MCF 10A (cell line): ENCODE results near the gene UBAC2. TPM values are rescaled to one million over a fixed set of nuclear protein-coding genes. Genes with fewer than 3 reads are reported as not detected.

Source experiments
- BruUV-seq: library from RNA; stranded (reverse); fragments of 400-500 nt; replicated peaks from 2 replicates; lab custom pipeline; 2021; lab: Mats Ljungman, UMichigan
- CTCF ChIA-PET: fragments of 300-600 bp; sonication (Branson Sonifier 250); formaldehyde crosslinking; extraction: SDS; loops from one replicate; lab custom pipeline; 2021; ENCODE audit warnings: antibody characterized with exemption, inconsistent platforms; lab: Yijun Ruan, JAX
- POLR2A ChIA-PET: fragments of 300-600, 350-650 bp; sonication (Branson Sonifier 250); formaldehyde crosslinking; extraction: SDS; loops from one replicate; lab custom pipeline; 2020; ENCODE audit warnings: antibody characterized with exemption, inconsistent platforms; lab: Yijun Ruan, JAX
- DNase-seq: peaks from one replicate; pipeline ENCODE4 v3.0.0-alpha.2; 2018; ENCODE audit not compliant: unreplicated experiment
- H3K27ac Mint-ChIP-seq: one replicate; pipeline ENCODE4 v1.8.0; 2022; ENCODE audit warnings: mild to moderate bottlenecking, low read depth, mixed read lengths; ENCODE audit not compliant: unreplicated experiment
- H3K27me3 Mint-ChIP-seq: one replicate; pipeline ENCODE4 v1.8.0; 2022; ENCODE audit warnings: mixed read lengths; ENCODE audit not compliant: insufficient read depth, unreplicated experiment
- H3K36me3 Mint-ChIP-seq: one replicate; pipeline ENCODE4 v1.8.0; 2022; ENCODE audit warnings: mild to moderate bottlenecking, moderate library complexity, mixed read lengths; ENCODE audit not compliant: insufficient read depth, unreplicated experiment
- H3K4me1 Mint-ChIP-seq: one replicate; pipeline ENCODE4 v1.8.0; 2022; ENCODE audit warnings: mixed read lengths; ENCODE audit not compliant: insufficient read depth, unreplicated experiment
- H3K4me3 Mint-ChIP-seq: one replicate; pipeline ENCODE4 v1.8.0; 2022; ENCODE audit warnings: mild to moderate bottlenecking, moderate library complexity, mixed read lengths; ENCODE audit not compliant: unreplicated experiment
- H3K9me3 Mint-ChIP-seq: one replicate; pipeline ENCODE4 v1.8.0; 2022; ENCODE audit warnings: mixed read lengths; ENCODE audit not compliant: unreplicated experiment
- intact Hi-C: fragments of 100-400 bp; cut with micrococcal nuclease; formaldehyde crosslinking; loops from 2 replicates; pipeline ENCODE4 v1.14.1; 2022
- total RNA-seq: library from RNA; stranded (reverse); gene quantifications from 2 replicates; pipeline ENCODE4 v1.2.3, GENCODE V29; 2022
- TF ChIP-seq, protein P1 (sequence below): fragments of 200-600 bp; IDR thresholded peaks from one replicate; pipeline ENCODE4 v1.8.0; 2022; ENCODE audit warnings: antibody characterized with exemption, mild to moderate bottlenecking; ENCODE audit not compliant: unreplicated experiment

The UBAC2 gene
- total RNA-seq, 1 experiment from 2014 or later = 74.7 TPM

- intact Hi-C loops = loop anchor here (5.0 kb wide), 1 partner anchor 97 kb away; no protein-coding TSS in a partner anchor
- no peaks in the 10 kb centered on the region for H3K9me3 Mint-ChIP-seq
- no peak overlapping the region for H3K4me3 Mint-ChIP-seq
- BruUV-seq = no TSS peak
- H3K4me1 Mint-ChIP-seq = peaks cover 31% of the 10 kb centered on the region
- H3K36me3 Mint-ChIP-seq = no peaks in the 10 kb centered on the region
- POLR2A ChIA-PET = interaction anchor here (0.6 to 3.2 kb wide), 3 partner anchors 25 to 99 kb away, joined by 3 to 16 read pairs (median 3); partner anchors contain the start of gene UBAC2
- H3K27ac Mint-ChIP-seq = no peak overlapping the region
- CTCF ChIA-PET = interaction anchor here (1.7 kb wide), 1 partner anchor 22 kb away, joined by 14 read pairs; no protein-coding TSS in a partner anchor
- no peak for DNase-seq
- no peaks in the 10 kb centered on the region for H3K27me3 Mint-ChIP-seq
- TF ChIP-seq, protein P1, sequence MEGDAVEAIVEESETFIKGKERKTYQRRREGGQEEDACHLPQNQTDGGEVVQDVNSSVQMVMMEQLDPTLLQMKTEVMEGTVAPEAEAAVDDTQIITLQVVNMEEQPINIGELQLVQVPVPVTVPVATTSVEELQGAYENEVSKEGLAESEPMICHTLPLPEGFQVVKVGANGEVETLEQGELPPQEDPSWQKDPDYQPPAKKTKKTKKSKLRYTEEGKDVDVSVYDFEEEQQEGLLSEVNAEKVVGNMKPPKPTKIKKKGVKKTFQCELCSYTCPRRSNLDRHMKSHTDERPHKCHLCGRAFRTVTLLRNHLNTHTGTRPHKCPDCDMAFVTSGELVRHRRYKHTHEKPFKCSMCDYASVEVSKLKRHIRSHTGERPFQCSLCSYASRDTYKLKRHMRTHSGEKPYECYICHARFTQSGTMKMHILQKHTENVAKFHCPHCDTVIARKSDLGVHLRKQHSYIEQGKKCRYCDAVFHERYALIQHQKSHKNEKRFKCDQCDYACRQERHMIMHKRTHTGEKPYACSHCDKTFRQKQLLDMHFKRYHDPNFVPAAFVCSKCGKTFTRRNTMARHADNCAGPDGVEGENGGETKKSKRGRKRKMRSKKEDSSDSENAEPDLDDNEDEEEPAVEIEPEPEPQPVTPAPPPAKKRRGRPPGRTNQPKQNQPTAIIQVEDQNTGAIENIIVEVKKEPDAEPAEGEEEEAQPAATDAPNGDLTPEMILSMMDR = no peak
These were observed 46.6 kb upstream of the UBAC2 start for GRCh38 chr13:99154064-99154463.

DNA sequence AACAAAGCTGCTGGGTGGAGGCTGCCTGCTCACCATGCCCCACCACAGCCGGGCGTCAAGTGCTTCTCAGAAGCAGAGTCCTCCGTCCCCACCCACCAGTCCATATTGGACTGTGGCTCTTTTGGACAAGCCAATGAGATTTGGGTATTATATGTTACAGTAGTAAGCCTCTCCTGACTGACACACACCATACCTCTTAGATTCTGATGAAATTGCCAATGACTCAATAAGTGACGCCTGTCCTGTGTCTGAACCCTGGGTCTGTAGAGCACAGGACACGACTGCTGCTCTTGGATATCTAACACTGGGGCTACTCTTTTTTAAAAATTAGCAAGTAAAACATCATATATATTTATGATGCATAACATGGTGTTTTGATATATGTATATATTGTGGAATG, 44.8 kb upstream of the UBAC2 start:
- ChIA-PET CTCF (interaction anchor here (0.6 to 2.0 kb wide), 4 partner anchors 21 to 384 kb away, joined by 3 to 7 read pairs (median 4); no protein-coding TSS in a partner anchor), POLR2A (interaction anchor here (1.1 kb wide), 1 partner anchor 178 kb away, joined by 3 read pairs; the partner anchor contains the start of gene DOCK9)
- TF ChIP-seq, protein P1 = no peak
- Mint-ChIP-seq H3K27me3 (no peaks in the 10 kb centered on the region), H3K4me3 (no peak overlapping the region), H3K4me1 (peaks cover 22% of the 10 kb centered on the region), H3K27ac (no peak overlapping the region), H3K9me3 (no peaks in the 10 kb centered on the region), H3K36me3 (no peaks in the 10 kb centered on the region)
- BruUV-seq = no TSS peak
- intact Hi-C loops = no loop called here
- DNase-seq = peak; percentile 65

DNA sequence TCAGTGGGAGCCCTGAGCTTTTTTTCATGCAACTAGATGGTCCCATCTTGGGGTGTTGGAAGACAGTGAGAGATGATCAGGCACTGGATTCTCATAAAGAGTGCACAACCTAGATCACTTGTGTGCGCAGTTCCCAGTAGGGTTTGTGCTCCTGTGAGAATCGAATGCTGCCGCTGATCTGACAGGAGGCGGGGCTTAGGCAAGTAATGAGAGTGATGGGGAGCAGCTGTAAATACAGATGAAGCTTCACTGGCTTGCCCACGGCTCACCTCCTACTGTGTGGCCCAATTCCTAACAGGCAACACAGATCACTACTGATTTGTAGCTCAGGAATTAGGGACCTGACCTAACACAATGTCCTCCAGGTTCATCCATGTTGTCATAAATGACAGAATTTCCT, 43.6 kb upstream of the UBAC2 start:
- H3K4me3 Mint-ChIP-seq = no peak overlapping the region
- BruUV-seq = no TSS peak
- CTCF ChIA-PET = interaction anchor here (0.9 to 1.0 kb wide), 2 partner anchors 9 to 19 kb away, joined by 3 to 6 read pairs; no protein-coding TSS in a partner anchor

GRCh38 chr13:99158846-99159245, 41.8 kb upstream of the UBAC2 start:
- Mint-ChIP-seq H3K4me1 (no peaks in the 10 kb centered on the region), H3K27me3 (no peaks in the 10 kb centered on the region), H3K9me3 (no peaks in the 10 kb centered on the region), H3K4me3 (no peak overlapping the region), H3K36me3 (no peaks in the 10 kb centered on the region), H3K27ac (no peak overlapping the region)
- BruUV-seq = no TSS peak
- ChIA-PET POLR2A (interaction anchor here (0.7 kb wide), 1 partner anchor 71 kb away, joined by 3 read pairs; no protein-coding TSS in a partner anchor), CTCF (interaction anchor here (0.6 kb wide), 1 partner anchor 110 kb away, joined by 3 read pairs; no protein-coding TSS in a partner anchor)
- no peak for DNase-seq
- intact Hi-C loops = no loop called here
- TF ChIP-seq, protein P1 = no peak

More for the DNA sequence above, 43.6 kb upstream of the UBAC2 start:
- no peaks in the 10 kb centered on the region for H3K27me3 Mint-ChIP-seq
- intact Hi-C loops = no loop called here
- POLR2A ChIA-PET = interaction anchor here (0.9 kb wide), 1 partner anchor 70 kb away, joined by 3 read pairs; no protein-coding TSS in a partner anchor
- H3K27ac Mint-ChIP-seq = no peak overlapping the region
- TF ChIP-seq, protein P1 = no peak
- H3K9me3 Mint-ChIP-seq = no peaks in the 10 kb centered on the region
- no peak for DNase-seq
- peaks cover 11% of the 10 kb centered on the region for H3K4me1 Mint-ChIP-seq
- H3K36me3 Mint-ChIP-seq = no peaks in the 10 kb centered on the region
